HG02678 (cell line): ENCODE results near the gene AP1B1.
"Not testable (repeated sequence)": the region's sequence is repeated elsewhere in the genome, so short reads cannot be mapped to it uniquely, and the experiment has no call there.

Experiments used
- ATAC-seq: cut with Tn5 transposase; IDR thresholded peaks from one replicate; pipeline ENCODE4 v1.9.1; 2021; ENCODE audit warnings: mild to moderate bottlenecking, moderate library complexity; ENCODE audit not compliant: unreplicated experiment

AP1B1 gene

DNA sequence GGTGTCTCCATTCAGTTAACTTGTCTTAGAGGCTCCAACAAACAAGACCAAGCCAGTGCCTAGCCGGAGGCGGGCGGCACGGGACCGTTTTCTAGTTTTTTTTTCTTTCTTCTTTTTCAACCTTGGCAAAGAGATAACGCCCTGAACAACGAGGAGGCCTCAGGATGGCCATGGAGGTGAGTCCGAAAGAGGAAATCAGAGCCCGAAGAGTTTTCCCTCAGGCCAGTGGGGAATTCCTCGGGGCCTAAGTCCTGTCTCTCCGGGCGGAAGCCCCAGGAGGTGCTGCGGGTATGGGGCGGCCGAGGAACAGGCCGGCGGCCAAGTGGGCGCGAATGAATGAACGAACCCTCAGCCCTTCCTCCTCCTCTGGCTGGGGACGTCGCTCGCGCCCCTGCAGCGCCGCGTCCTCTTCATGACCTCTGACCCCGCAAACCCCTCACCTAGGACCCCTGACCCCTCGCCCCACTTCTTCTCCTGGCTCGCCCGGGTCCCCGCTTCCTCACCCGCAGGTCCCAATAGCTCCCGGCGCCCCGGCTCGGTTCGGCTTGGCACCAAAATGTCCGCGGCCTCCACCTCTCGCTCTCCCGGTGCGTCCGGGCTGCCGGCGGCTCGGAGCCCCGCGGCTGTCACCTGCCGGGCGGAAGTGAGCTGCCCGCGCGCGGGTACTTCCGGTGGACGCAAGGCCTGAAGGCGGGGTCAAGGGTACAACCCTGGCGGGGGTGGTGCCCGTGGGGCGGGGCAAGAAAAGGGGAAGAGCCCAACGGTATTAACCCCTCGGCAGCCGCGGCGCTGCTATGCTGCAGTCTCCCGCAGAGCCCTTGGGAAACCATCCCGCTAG is at the start of gene AP1B1:
AP1B1 (minus strand) TSS at position 650 of the 838 bp plus-strand sequence. CDS start 21,327 bp downstream, outside the sequence.
- ATAC-seq: peak; percentile 91

DNA sequence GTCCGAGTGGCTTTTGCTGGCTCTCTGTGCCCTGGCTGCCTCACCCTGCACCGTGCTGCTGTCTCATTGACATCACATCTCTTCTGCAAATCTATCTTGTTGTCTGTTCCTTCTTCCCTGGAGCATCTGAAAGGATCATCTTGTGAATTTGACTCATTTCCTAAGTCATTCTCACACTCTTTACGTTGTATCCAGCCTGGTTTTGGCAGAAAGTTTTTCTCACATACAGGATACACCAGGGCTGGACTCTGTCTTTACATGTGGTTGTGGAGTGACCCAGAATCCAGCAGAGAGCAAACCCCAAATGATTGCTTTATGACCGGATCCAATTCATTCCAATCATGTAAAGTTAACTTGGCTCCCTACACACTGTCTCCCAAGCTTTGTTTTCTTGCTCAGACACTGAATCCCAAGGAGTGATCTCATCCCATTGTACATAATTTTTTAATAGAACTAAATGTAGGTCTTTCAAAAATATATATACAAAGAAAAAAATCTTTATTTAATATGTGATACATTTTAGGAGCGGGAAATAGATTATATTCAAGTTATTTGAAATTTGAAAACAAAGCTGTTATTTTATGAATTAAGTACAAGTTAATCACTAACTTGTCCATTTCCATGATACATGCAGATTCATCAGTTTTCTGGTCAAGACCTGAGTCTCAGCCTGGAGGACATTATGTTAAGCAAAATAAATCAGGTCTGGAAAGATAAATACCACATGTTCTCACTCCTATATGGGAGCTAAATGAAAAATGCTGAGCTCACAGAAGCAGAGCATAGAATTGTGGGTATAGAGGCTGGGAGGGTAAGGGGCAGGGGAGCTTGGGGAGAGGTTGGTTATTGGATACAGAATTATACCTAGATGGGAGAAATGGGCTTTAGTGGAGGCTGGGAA is 47.1 kb upstream of the AP1B1 start:
- no peak for ATAC-seq

DNA sequence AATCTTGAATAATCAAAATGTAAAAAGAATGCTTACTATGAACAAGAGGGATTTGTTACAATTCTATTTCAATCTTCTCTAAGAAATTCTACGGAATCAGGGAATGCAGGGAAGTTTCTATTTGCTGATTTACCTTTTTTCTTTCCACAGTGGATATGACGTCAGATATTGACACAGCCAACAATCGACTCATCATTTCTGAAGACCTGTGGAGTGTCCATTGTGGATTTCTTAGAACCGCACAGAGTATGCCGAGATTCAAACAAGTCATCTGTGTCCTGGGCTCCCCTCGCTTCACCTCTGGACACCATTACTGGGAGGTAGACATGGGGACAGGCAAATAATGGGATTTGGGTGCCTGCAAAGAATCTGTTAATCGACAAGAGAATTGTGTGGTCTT is 45.9 kb upstream of the AP1B1 start:
- no peak for ATAC-seq

DNA sequence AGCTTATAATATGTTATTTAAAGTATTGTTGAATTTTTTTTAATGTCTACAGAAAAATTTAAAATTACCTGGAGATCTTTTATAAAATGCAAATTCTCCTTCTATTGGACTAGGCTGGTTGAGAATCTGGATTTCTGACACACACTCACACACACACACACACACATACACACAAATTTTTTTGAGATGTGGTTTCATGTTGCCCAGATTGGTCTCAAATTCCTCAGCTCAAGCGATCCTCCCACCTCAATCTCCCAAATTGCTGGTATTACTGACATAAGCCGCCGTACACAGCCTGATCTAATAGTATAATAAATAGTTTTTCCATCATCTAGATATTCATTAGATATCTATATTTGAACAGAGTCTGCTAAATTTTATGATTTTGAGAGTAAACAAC is 45.5 kb upstream of the AP1B1 start:
- no peak for ATAC-seq

DNA sequence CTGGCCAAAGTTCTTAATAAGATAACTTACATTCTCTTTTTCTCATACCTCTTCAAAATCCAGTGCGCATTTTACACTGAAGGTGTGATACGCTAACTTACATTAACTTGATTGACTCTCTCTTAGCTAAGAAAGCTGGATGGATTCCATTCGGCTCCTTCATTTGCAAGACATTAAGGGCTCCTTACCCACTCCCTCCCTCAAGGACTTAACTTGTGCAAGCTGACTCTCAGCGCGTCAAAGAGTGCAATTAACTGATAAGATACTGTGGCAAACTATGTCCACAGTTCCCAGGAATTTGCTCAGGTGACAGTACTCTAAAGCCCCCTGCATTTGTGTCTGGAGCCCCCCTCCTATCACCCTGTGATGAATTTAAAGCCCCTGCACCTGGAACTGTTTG is 43.6 kb upstream of the AP1B1 start:
- ATAC-seq: no peak

DNA sequence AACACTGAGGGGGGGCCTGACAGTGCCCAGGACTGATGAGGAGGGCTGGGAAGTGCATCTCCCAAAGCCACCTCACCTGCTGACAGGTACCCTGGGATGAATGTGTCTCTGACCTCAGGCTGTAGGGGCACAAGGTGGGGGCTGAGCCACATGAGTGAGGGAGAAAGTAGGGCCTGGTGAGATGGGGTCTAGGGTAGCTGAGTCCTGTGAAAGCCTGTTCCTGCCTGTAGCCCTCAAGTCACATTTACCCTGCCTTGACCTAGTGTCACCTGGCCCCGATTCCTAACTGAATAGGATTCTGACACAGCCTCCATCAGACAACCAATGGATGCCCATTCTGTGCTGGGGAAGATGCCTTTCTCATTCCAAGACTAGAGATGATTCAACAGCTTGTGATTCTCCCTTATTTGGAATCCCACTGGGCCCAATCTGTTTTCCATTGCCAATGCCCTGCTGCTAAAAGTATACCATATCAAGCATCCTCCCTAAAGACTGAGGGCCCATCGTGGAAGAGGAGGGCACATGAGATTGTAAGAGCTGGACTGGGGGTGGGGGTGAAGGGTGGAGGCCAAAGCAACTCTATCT is 38.9 kb upstream of the AP1B1 start:
- ATAC-seq: no peak

DNA sequence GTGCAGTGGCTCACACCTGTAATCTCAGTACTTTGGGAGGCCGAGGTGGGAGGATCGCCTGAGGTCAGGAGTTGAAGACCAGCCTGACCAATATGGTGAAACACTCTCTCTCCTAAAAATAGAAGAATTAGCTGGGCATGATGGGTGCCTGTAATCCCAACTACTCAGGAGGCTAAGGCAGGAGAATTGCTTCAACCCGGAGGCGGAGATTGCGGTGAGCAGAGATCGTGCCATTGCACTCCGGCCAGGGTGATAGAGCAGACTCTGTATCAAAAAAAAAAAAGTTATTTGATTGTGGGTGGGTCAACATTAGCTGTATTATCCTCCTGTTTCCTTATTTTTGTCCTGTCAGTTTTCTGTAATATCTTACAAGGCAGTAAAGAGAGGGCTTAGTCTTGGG is 38.1 kb upstream of the AP1B1 start:
- ATAC-seq: no peak

DNA sequence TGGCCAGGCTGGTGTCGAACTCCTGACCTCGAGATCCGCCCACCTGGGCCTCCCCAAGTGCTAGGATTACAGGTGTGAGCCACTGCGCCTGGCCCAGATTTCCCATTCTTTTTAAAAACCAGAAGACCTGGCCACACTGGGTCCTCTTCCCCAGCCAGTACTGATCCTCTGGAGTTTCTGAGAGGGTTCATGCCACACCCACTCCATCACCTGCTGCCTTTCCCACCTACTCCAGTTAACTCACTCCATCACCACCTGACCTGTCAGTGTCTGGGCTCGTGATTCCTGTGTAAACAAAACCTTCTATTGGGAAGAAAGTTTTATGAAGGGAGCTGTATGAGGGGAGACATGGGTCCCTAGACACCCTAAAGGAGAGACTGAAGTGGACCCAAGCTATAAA is 30.3 kb upstream of the AP1B1 start:
- not testable (repeated sequence) for ATAC-seq

DNA sequence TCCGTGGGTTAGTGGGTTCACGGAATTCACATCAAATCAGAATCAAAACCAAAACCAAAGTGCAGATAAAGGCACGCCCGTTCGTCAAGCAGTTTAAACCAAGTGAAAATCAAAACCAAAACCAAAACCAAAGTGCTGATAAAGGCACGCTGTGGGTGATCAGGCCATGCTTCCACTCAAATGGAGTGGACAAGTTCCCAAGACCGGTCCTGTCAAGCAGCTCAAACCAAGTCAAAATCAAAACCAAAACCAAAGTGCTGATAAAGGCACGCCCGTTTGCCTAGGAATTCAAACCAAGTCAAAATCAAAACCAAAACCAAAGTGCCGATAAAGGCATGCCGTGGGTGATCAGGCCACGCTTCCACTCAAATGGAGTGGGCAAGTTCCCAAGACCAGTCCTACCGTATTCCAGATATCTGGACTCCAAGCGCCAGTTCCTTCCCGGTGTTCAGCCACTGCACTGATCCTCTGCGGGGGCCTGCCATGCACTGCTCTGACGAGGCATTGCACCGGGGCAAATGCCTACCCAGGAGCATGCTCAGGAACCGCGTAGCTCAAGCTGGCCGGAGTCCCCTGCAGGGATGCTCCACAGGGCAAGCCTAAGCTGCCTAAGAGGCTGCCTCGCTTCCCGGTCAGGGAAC is 26.7 kb upstream of the AP1B1 start:
- peak; percentile 52 for ATAC-seq

DNA sequence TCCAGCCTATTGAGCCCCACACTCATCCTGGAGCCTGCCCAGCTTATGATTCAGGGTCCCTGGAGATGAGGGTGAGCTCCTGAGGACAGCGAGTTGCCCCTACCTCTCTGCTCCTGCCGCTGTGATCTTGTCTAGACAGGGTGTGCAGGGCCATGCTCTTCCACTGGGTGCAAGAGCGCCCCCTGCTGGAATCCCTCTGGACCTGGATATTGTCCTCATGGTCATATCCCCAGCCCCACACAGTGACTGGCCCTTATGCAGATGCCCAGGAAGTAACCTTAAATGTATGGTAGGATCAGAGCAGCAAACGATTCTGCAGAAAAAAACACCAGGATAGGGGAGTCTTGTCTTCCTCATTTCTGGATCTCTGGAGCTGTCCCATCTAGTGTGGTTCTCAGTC is 24.4 kb upstream of the AP1B1 start:
- not testable (repeated sequence) for ATAC-seq

DNA sequence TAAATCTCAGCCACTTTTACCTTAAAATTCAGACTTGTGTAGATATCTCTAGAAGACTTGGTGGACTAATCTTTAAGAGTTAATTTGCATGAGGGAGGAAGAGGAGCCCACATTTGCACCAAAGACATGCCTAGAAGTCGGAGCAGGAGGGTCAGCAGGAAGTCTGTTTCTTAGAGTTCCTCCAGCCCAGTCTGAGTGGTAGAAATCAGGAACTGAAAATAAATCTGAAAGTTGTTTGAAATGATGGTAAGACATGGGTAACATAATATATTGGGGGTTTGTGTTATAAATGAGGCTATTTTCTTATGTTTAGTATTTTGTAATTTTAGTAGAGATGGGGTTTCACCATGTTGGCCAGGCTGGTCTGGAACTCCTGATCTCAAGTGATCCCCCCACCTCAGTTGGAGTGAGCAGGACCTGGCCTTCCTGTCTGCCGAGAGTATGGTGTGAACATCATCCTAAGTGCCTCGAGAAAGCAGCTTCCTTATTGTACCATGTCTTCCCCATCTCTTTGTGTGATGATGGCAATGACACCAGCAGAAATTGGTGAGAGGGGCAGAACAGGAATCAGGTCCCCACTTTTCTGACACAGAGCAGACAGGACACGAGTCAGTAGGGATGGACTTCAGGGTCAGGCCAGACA is 23.3 kb upstream of the AP1B1 start:
- peak; percentile 61 for ATAC-seq

DNA sequence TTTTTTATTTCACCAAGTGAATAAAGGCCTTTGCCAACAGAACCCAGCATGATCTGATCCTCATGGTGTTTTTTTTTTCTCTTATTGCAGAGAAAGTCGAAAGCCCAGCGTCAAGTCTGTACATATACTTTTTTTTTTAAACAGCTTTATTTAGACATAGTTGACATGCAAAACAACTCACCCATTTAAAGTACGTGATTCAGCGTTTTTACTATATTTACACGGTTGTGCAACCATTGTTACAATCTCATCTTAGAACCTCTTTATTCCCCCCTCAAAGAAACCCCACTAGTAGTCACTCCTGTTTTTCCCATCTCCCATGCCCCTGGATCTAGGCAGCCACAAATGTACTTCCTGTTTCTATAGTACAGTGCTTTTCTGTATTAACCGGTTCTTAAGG is 20.6 kb upstream of the AP1B1 start:
- no peak for ATAC-seq

DNA sequence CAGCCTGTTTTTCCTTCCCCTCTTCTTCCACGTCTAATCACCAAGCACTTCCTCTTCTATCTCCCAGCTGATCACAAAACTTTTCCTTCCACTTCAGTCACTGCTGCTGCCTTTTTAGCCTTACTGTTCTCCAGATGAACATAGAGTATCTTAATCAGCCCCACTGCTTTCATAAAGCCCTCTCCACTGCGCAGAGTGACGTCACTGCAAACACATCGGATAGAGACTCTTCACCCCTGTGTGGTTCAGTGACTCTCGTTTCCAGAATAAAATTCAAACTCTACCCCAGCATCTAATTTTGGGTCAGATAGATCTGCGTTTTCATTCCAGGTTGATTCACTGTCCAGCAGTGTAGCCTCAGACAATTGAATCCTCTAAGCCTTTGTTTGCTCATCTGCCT is 13.2 kb upstream of the AP1B1 start:
- not testable (repeated sequence) for ATAC-seq

DNA sequence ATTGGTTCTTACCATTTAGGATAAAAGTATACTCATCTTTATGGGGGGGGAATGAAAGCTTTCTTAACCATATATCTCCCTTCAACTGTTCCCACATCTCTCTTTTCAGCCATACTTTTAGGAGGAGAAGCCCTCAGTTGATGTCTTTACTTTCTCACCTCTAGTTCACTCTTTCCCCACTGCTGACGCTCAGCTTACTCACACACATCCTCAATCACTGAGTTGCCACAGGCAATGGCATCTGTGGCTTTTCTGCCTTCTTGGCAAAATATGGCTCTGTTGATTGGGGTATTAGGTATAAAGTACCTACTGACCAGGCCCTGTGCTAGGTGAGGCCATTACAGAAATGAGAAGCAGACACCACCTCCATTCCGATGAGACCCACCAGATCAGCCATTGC is 12.2 kb upstream of the AP1B1 start:
- ATAC-seq: no peak

DNA sequence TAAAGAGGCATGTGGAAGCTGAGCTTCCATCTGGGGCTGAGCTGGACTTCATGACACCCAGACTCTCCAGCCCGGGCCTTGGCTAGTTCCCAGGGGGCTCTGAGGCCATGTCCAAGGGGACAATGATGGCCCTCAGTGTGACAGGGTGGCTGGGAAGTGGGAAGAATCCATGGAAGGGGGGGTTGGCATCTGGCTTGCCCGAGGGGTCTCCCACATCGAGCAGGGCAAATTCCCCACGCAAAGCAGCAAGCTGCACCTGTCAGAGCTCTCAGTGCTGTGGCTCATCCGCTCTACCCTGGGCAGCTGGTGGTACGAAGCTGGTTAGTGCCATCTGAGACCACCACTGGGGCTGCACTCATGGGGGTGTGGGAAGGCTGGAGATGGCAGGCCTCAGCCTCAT is 9.4 kb upstream of the AP1B1 start:
- no peak for ATAC-seq

DNA sequence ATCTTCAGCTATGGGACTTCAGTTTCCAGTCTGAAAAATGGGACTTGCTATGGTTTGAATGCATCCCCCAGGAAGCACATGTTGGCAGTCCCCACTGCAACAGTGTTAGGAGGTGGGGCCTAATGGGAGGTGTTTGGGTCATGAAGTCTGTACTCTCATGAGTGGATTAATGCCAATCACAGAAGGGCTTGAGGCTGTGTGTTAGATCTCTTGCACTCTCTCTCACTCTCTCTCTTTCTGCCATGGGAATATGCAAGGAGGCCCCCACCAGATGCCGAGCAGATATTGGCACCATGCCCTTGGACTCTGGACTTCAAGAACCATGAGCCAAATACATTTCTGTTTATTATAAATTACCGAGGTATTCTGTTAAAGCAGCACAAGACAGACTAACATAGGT is 7.8 kb upstream of the AP1B1 start:
- no peak for ATAC-seq

DNA sequence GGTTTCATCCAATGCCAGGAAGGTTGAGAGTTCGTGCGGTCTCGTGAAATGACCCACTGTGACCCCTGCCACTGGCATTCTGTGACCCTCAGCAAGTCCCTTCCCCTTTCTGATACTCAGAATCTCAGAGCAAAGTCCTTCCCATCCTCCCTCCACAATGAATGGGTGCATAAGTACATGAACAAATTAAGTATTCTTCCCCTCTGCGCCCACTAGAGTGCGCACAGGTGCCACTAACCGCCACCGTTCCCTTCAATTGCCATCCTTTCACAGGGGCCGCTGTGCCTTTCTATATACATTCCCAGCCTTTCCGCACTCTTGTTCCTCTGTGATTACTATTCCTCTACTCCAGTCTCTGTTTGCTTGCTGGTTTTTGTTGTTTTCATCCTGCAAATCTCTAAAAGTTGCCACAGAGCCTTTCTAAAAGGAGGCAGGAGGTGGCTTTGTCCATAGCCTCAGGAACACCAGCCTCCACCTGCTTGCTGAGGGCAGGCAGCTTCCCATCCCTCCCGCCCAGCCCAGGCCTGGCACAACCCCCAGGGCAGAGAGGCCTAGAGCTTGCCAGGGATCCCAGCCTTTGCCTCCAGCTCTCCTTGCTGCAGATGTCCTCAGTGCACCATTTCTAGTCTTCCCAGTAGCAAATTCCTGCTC is 6.7 kb upstream of the AP1B1 start:
- ATAC-seq: no peak

DNA sequence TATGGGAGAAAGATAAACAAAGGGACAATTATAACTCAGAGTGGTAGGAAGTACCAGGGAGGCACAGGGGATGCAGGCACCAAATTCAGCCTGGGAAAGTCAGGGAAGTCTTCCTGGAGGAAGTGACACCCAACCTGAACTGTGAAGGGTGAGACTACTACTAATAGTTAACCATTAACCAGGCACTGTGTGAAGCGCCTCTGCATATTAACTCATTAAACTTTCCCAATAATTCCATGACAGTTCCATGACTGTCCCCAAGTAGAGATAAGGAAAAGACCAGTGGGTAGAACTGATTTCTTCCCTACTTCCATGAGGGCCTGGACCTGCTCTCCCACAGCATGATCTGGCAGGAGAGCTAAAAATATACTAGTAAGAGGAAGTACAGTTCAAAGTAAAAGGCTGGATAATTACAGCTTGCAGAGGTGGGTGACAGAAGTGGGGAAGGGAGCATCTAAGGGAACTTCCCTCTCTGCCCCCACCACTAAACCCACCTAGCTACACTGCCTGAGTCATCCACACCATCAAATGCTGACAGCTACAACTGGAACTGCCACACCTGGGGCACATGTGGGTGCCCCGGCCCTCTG is 4.7 kb upstream of the AP1B1 start:
- ATAC-seq: no peak

DNA sequence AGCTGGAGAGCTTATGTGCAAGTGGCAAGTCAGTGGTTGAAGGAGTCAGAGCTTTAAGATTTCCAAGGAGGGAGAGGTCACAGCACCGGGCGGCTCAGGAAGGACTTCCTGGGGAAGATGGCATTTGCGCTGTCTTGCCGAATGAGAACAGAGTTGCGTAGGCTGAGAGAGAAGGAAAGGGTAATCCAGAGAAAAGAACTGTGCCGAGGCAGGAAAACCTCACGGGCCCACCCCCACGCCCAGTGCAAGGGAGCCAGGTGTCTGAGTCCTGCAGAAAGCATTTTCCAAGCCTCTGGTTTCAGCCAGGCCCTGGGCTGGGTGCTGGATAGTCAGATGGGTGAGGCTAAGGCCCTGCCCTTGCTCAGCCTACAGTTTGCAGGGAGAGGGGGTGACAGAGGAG is 3.2 kb upstream of the AP1B1 start:
- no peak for ATAC-seq

DNA sequence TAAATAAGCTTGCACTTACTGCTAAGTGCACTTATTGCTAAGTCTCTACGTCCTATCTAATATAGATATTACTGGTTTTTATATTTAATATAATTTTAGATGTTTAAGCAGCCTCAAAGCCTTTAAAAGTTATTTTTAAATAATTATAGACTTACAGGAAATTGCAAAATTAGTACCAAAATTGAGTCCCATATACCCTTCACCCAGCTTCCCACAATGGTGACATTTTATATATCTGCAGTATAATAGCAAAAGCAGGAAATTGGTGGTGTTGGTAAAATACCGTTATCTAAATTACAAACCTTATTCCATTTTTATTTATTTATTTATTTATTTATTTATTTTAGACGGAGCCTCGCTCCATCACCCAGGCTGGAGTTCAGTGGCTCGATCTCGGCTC is 1.9 kb upstream of the AP1B1 start:
- no peak for ATAC-seq
